Measurements from ENCODE around the gene PARP4. TPM values are rescaled to one million over a fixed set of nuclear protein-coding genes. Genes with fewer than 3 reads are reported as not detected.

The PARP4 gene
- total and polyA plus RNA-seq, 2 donors (not counting 1 experiment from before 2014, with no cell fraction given): 22.2 to 88.8 TPM

GRCh38 chr13:24541127-24541475, 28.5 kb upstream of the PARP4 start:
- ATAC-seq (ENCODE audit: low read depth) (no peak), DNase-seq (no peak)
- intact Hi-C loops (cut with micrococcal nuclease): no loop called here
- H3K79me2 ChIP-seq (ENCODE audit: control insufficient read depth, insufficient read depth, low read length): no peaks in the 10 kb centered on the region
- POLR2A ChIA-PET: interaction anchor here (0.6 kb wide), 1 partner anchor 256 kb away, joined by 5 read pairs; no protein-coding TSS in a partner anchor
- H3K4me3 ChIP-seq (ENCODE audit: control extremely low read depth in 1 of 5, extremely low read depth in 1 of 5, insufficient read depth in 1 of 5, low read depth in 2 of 5, low read length in 4 of 5): peak overlapping the region in 4 of 5 experiments; percentile 30 to 60 (median 42)
- H3K4me1 ChIP-seq (ENCODE audit: control insufficient read depth in 2 of 2, insufficient read depth in 2 of 2, low read length in 2 of 2): peaks cover 7 to 10% of the 10 kb centered on the region in 2 donors
- H3K27me3 ChIP-seq (replicated peaks in 1 of 4; ENCODE audit: control extremely low read depth in 1 of 4, control insufficient read depth in 3 of 4, insufficient read depth in 4 of 4, low read length in 3 of 4): peaks cover 0 to 31% (median 16%) of the 10 kb centered on the region in 4 experiments
- H3K4me2 ChIP-seq (replicated peaks; ENCODE audit: low read depth, low read length, poor library complexity, severe bottlenecking): peak overlapping the region; percentile 65
- Mint-ChIP-seq H3K4me1 (peaks cover 9% of the 10 kb centered on the region), H3K27ac (no peak overlapping the region), H3K4me3 (peak overlapping the region; percentile 88), H3K9me3 (ENCODE audit: insufficient read depth) (peaks cover 1% of the 10 kb centered on the region), H3K27me3 (peaks cover 45% of the 10 kb centered on the region)
- CTCF ChIA-PET: no interaction called here
- TF ChIP-seq EZH2 (IDR thresholded peaks at IDR 0.05; ENCODE audit: borderline replicate concordance, insufficient read depth, low read depth, low read length, poor library complexity, severe bottlenecking) (no peak), CTCF (IDR thresholded peaks at IDR 0.05) (no peak)
- H2AFZ ChIP-seq (ENCODE audit: insufficient read depth, low read depth, low read length, poor library complexity, severe bottlenecking): peak overlapping the region; percentile 68
- no peak overlapping the region for H3K27ac ChIP-seq (ENCODE audit: low read length in 2 of 2)
- peaks cover 0 to 16% (median 3%) of the 10 kb centered on the region in 3 donors for H3K9me3 ChIP-seq (ENCODE audit: control extremely low read depth in 1 of 3, control insufficient read depth in 2 of 3, insufficient read depth in 1 of 3, low read length in 2 of 3)
- 47% methylated on average over 9 of the region's 11 CpGs for WGBS (ENCODE audit: insufficient coverage)
- peak overlapping the region; percentile 50 for H3K9ac ChIP-seq (ENCODE audit: low read length)
- no peaks in the 10 kb centered on the region for H4K20me1 ChIP-seq (ENCODE audit: control insufficient read depth, insufficient read depth, low read length, poor library complexity, severe bottlenecking)
- H3K36me3 ChIP-seq (replicated peaks in 1 of 2; ENCODE audit: control extremely low read depth in 1 of 2, control insufficient read depth in 1 of 2, extremely low read depth in 1 of 2, insufficient read depth in 2 of 2, low read length in 1 of 2): no peaks in the 10 kb centered on the region

GRCh38 chr13:24540236-24541126, 27.9 kb upstream of the PARP4 start:
- CTCF ChIA-PET: interaction anchor here (0.9 kb wide), 1 partner anchor 9 kb away, joined by 3 read pairs; no protein-coding TSS in a partner anchor
- H3K27me3 Mint-ChIP-seq: peaks cover 42% of the 10 kb centered on the region

More at GRCh38 chr13:24540236-24541126, 27.9 kb upstream of the PARP4 start:
- peak overlapping the region; percentile 65 for H3K4me2 ChIP-seq (replicated peaks; ENCODE audit: low read depth, low read length, poor library complexity, severe bottlenecking)
- no peaks in the 10 kb centered on the region for H3K36me3 ChIP-seq (replicated peaks in 1 of 2; ENCODE audit: control extremely low read depth in 1 of 2, control insufficient read depth in 1 of 2, extremely low read depth in 1 of 2, insufficient read depth in 2 of 2, low read length in 1 of 2)
- 86% methylated on average over 29 of the region's 32 CpGs for WGBS (ENCODE audit: insufficient coverage)
- Mint-ChIP-seq H3K4me1 (peaks cover 9% of the 10 kb centered on the region), H3K27ac (no peak overlapping the region), H3K4me3 (peak overlapping the region; percentile 88), H3K9me3 (ENCODE audit: insufficient read depth) (no peaks in the 10 kb centered on the region)
- H3K27me3 ChIP-seq (replicated peaks in 1 of 4; ENCODE audit: control extremely low read depth in 1 of 4, control insufficient read depth in 3 of 4, insufficient read depth in 4 of 4, low read length in 3 of 4): peaks cover 0 to 31% (median 18%) of the 10 kb centered on the region in 4 experiments
- H4K20me1 ChIP-seq (ENCODE audit: control insufficient read depth, insufficient read depth, low read length, poor library complexity, severe bottlenecking): no peaks in the 10 kb centered on the region
- H3K4me1 ChIP-seq (ENCODE audit: control insufficient read depth in 2 of 2, insufficient read depth in 2 of 2, low read length in 2 of 2): peaks cover 7 to 10% of the 10 kb centered on the region in 2 donors
- H3K27ac ChIP-seq (ENCODE audit: low read length in 2 of 2): no peak overlapping the region
- no peaks in the 10 kb centered on the region for H3K79me2 ChIP-seq (ENCODE audit: control insufficient read depth, insufficient read depth, low read length)
- no peak overlapping the region for H3K4me3 ChIP-seq (ENCODE audit: control extremely low read depth in 1 of 5, extremely low read depth in 1 of 5, insufficient read depth in 1 of 5, low read depth in 2 of 5, low read length in 4 of 5)
- peaks cover 0 to 16% (median 3%) of the 10 kb centered on the region in 3 donors for H3K9me3 ChIP-seq (ENCODE audit: control extremely low read depth in 1 of 3, control insufficient read depth in 2 of 3, insufficient read depth in 1 of 3, low read length in 2 of 3)
- ATAC-seq (ENCODE audit: low read depth) (no peak), DNase-seq (peak; percentile 13)
- no peak overlapping the region for H2AFZ ChIP-seq (ENCODE audit: insufficient read depth, low read depth, low read length, poor library complexity, severe bottlenecking)
- TF ChIP-seq CTCF (IDR thresholded peaks at IDR 0.05): no peak
- TF ChIP-seq EZH2 (IDR thresholded peaks at IDR 0.05; ENCODE audit: borderline replicate concordance, insufficient read depth, low read depth, low read length, poor library complexity, severe bottlenecking): no peak
- no peak overlapping the region for H3K9ac ChIP-seq (ENCODE audit: low read length)
- intact Hi-C loops (cut with micrococcal nuclease): no loop called here
- POLR2A ChIA-PET: interaction anchor here (0.6 kb wide), 1 partner anchor 255 kb away, joined by 5 read pairs; no protein-coding TSS in a partner anchor
